Keratinocyte (primary cell): ENCODE data around the gene PARD6B. TPM values are rescaled to one million over a fixed set of nuclear protein-coding genes. Genes with fewer than 3 reads are reported as not detected.

Experiments used
- DNase-seq: peaks from one replicate; pipeline ENCODE4 v3.0.0-alpha.2; 2011; ENCODE audit warnings: low read depth, missing footprints, low spot score
- FAIRE-seq: peaks from 2 replicates; lab custom pipeline; 2011; peaks lifted over from hg19 to GRCh38; lab: Jason Lieb, UNC
- H2AFZ ChIP-seq: 2 replicates; pipeline ENCODE4 v1.6.0; 2012; ENCODE audit warnings: low read length, control low read depth, inconsistent platforms; ENCODE audit not compliant: control insufficient read depth
- H3K27ac ChIP-seq: 2 replicates; pipeline ENCODE4 v1.5.1; 2011; ENCODE audit warnings: low read length; ENCODE audit not compliant: control insufficient read depth, insufficient read depth
- H3K27me3 ChIP-seq: 3 replicates; pipeline ENCODE4 v1.6.0; 2011; ENCODE audit warnings: low read length; ENCODE audit not compliant: control insufficient read depth, insufficient read depth; ENCODE audit errors: extremely low read depth
- H3K36me3 ChIP-seq, 2 experiments: 2 replicates in 1 of 2; 3 replicates in 1 of 2; pipeline ENCODE4 v1.5.1; 2011; ENCODE audit warnings: low read length in 2 of 2, mild to moderate bottlenecking in 1 of 2; ENCODE audit not compliant: control insufficient read depth in 2 of 2, insufficient read depth in 2 of 2; ENCODE audit errors: extremely low read depth in 1 of 2
- H3K4me1 ChIP-seq: 3 replicates; pipeline ENCODE4 v1.5.1; 2011; ENCODE audit warnings: low read length; ENCODE audit not compliant: control insufficient read depth, insufficient read depth; ENCODE audit errors: extremely low read depth
- H3K4me2 ChIP-seq: 3 replicates; pipeline ENCODE4 v1.6.0; 2011; ENCODE audit warnings: low read depth, low read length; ENCODE audit not compliant: control insufficient read depth, insufficient read depth; ENCODE audit errors: extremely low read depth
- H3K4me3 ChIP-seq, 3 experiments: fragments of 200-600 bp in 1 of 3; sonication (generic) in 1 of 3; 2 replicates in 2 of 3; 3 replicates in 1 of 3; pipeline ENCODE4 v1.5.1; 2011 to 2016; ENCODE audit warnings: low read length in 3 of 3, mild to moderate bottlenecking in 3 of 3, control low read depth in 2 of 3, inconsistent platforms in 1 of 3, low read depth in 1 of 3, mixed read lengths in 1 of 3, mixed run types in 1 of 3, moderate library complexity in 1 of 3; ENCODE audit not compliant: control insufficient read depth in 2 of 3, insufficient read depth in 2 of 3; ENCODE audit errors: extremely low read depth in 1 of 3
- H3K79me2 ChIP-seq: 2 replicates; pipeline ENCODE4 v1.6.0; 2012; ENCODE audit warnings: low read length; ENCODE audit not compliant: control insufficient read depth, insufficient read depth
- H3K9ac ChIP-seq: 3 replicates; pipeline ENCODE4 v1.6.0; 2011; ENCODE audit warnings: low read length; ENCODE audit not compliant: control insufficient read depth, insufficient read depth; ENCODE audit errors: extremely low read depth
- H3K9me1 ChIP-seq: 3 replicates; pipeline ENCODE4 v1.6.0; 2011; ENCODE audit warnings: low read length; ENCODE audit not compliant: control insufficient read depth, insufficient read depth; ENCODE audit errors: extremely low read depth
- H3K9me3 ChIP-seq: 2 replicates; pipeline ENCODE4 v1.5.1; 2012; ENCODE audit warnings: low read depth, low read length; ENCODE audit not compliant: control insufficient read depth
- H4K20me1 ChIP-seq: 3 replicates; pipeline ENCODE4 v1.6.0; 2011; ENCODE audit warnings: low read length; ENCODE audit not compliant: control insufficient read depth, insufficient read depth; ENCODE audit errors: extremely low read depth
- EZH2 ChIP-seq: IDR thresholded peaks from one replicate; pipeline ENCODE4 v1.6.1; 2012; ENCODE audit warnings: inconsistent platforms, mild to moderate bottlenecking, low read length, moderate library complexity
- dilution Hi-C: fragments of 300-500 bp; cut with MboI; formaldehyde crosslinking; loops from one replicate; pipeline ENCODE4 v1.7.0; 2020; ENCODE audit warnings: low sequenced_read_pairs; ENCODE audit not compliant: extremely low pct_ligation_motif_present
- polyA plus RNA-seq, 5 experiments: library from polyadenylated mRNA; depleted of rRNA in 3 of 5; stranded (reverse) in 3 of 5; stranded (forward) in 1 of 5; unstranded in 1 of 5; fragments of >200 nt; gene quantifications; 1 replicate in 1 of 5; 2 replicates in 3 of 5; 3 replicates in 1 of 5; pipeline versions ENCODE4 v1.2.1 to v1.2.3, GENCODE V29; 2011 to 2012; ENCODE audit warnings: missing spikeins in 2 of 5, low read depth in 1 of 5, low replicate concordance in 1 of 5
- TF ChIP-seq, protein P1 (sequence below), 3 experiments: IDR thresholded peaks in 1 of 3; conservative IDR thresholded peaks in 1 of 3; optimal IDR thresholded peaks in 1 of 3; 2 replicates in 2 of 3; 3 replicates in 1 of 3; pipeline versions ENCODE3 to v1.5.1; 2011; ENCODE audit warnings: low read length in 3 of 3, mild to moderate bottlenecking in 3 of 3, moderate library complexity in 2 of 3, control low read depth in 1 of 3, inconsistent platforms in 1 of 3; ENCODE audit not compliant: insufficient read depth in 2 of 3; ENCODE audit errors: extremely low read depth in 1 of 3

Gene PARD6B
- polyA plus RNA-seq, 1 donor (not counting 4 experiments of a cell fraction or from before 2014, with no cell fraction given) = 2.0 TPM

DNA sequence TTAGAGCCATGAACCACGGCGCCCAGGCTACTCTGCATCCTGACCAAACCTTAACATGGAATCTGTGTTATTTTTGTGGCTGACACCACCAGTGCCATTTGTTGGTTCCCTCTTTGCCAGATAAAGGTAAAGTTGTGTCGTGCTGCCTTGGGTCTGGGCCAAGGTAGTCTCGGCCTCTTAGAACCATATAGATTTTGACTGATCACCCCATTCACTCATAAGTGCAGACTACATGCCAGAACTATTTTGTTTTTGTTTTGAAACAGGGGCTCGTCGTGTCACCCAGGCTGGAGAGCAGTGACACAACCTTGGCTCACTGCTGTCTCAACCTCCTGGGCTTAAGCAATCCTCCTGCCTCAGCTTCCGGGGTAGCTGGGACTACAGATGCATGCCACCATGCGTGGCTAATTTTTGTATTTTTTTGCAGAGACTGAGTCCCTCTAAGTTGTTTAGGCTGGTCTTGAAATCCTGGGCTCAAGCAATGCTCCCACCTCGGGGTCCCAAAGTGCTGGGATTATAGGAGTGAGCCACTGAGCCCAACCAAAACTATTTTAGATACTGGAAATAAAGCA, 20.8 kb upstream of the PARD6B start:
- no peak overlapping the region for H3K27ac ChIP-seq
- DNase-seq = no peak

DNA sequence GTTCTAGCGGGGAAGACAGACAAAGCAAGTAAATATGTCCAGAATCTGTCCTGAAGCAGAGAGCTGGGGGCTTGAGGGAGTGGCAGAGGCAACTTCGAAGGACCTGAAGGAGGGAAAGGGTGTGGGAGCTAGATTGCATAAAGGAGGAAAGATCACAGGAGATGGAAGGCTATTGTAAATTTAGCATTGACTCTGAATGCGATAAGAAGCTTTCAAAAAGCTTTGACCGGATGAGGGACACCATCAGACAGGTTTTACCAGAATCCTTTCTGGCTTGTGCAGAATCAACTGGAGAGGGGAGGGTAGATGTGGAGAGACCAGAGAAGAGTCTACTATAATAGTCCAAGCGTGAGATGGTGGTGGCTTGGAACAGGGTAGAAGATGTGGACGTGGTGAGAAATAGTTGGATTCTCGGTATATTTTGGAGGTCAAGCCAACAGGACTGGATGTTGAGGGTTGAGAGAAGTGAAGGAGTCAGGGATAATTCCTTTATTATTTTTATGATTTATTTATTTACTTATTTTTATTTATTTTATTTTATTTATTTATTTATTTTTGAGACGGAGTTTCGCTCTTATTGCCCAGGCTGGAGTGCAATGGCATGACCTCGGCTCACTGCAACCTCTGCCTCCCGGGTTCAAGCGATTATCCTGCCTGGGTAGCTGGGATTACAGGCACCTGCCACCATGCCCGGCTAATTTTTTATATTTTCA, 20.1 kb upstream of the PARD6B start:
- DNase-seq (no peak), FAIRE-seq (no peak)
- no peak overlapping the region for H3K4me2 ChIP-seq
- no peak overlapping the region for H3K9ac ChIP-seq
- TF ChIP-seq, protein P1, sequence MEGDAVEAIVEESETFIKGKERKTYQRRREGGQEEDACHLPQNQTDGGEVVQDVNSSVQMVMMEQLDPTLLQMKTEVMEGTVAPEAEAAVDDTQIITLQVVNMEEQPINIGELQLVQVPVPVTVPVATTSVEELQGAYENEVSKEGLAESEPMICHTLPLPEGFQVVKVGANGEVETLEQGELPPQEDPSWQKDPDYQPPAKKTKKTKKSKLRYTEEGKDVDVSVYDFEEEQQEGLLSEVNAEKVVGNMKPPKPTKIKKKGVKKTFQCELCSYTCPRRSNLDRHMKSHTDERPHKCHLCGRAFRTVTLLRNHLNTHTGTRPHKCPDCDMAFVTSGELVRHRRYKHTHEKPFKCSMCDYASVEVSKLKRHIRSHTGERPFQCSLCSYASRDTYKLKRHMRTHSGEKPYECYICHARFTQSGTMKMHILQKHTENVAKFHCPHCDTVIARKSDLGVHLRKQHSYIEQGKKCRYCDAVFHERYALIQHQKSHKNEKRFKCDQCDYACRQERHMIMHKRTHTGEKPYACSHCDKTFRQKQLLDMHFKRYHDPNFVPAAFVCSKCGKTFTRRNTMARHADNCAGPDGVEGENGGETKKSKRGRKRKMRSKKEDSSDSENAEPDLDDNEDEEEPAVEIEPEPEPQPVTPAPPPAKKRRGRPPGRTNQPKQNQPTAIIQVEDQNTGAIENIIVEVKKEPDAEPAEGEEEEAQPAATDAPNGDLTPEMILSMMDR (optimal IDR thresholded peaks at IDR 0.05 in 1 of 3, IDR thresholded peaks at IDR 0.05 in 1 of 3, conservative IDR thresholded peaks at IDR 0.05 in 1 of 3; ENCODE audit: extremely low read depth in 1 of 3, insufficient read depth in 2 of 3, low read length in 3 of 3) = no peak
- no peak for TF ChIP-seq EZH2
- no peaks in the 10 kb centered on the region for H4K20me1 ChIP-seq
- no peaks in the 10 kb centered on the region for H3K79me2 ChIP-seq
- H3K27me3 ChIP-seq = no peaks in the 10 kb centered on the region
- no peak overlapping the region for H3K27ac ChIP-seq
- H3K4me1 ChIP-seq = no peaks in the 10 kb centered on the region
- dilution Hi-C loops = no loop called here
- H3K9me1 ChIP-seq = no peaks in the 10 kb centered on the region
- H3K9me3 ChIP-seq = no peaks in the 10 kb centered on the region
- no peaks in the 10 kb centered on the region for H3K36me3 ChIP-seq
- H3K4me3 ChIP-seq = no peak overlapping the region
- H2AFZ ChIP-seq = no peak overlapping the region

More for the DNA sequence above, 20.8 kb upstream of the PARD6B start:
- dilution Hi-C loops = no loop called here
- Histone ChIP-seq H3K9me1 (no peaks in the 10 kb centered on the region), H3K36me3 (no peaks in the 10 kb centered on the region), H3K9me3 (no peaks in the 10 kb centered on the region), H3K4me1 (no peaks in the 10 kb centered on the region), H3K4me3 (no peak overlapping the region), H3K4me2 (no peak overlapping the region), H3K9ac (no peak overlapping the region), H3K79me2 (no peaks in the 10 kb centered on the region), H4K20me1 (no peaks in the 10 kb centered on the region), H3K27me3 (peaks cover 3% of the 10 kb centered on the region), H2AFZ (no peak overlapping the region)
- TF ChIP-seq, protein P1 (optimal IDR thresholded peaks at IDR 0.05 in 1 of 3, IDR thresholded peaks at IDR 0.05 in 1 of 3, conservative IDR thresholded peaks at IDR 0.05 in 1 of 3; ENCODE audit: extremely low read depth in 1 of 3, insufficient read depth in 2 of 3, low read length in 3 of 3) = no peak
- no peak for TF ChIP-seq EZH2
- FAIRE-seq = no peak
